HG03457 (cell line): ENCODE measurements around the gene STOML1.
"Not testable (repeated sequence)": the region's sequence is repeated elsewhere in the genome, so short reads cannot be mapped to it uniquely, and the experiment has no call there.

Experiments used
- ATAC-seq: cut with Tn5 transposase; IDR thresholded peaks from one replicate; pipeline ENCODE4 v1.9.1; 2021; ENCODE audit warnings: moderate number of reproducible peaks; ENCODE audit not compliant: unreplicated experiment

The STOML1 gene

DNA sequence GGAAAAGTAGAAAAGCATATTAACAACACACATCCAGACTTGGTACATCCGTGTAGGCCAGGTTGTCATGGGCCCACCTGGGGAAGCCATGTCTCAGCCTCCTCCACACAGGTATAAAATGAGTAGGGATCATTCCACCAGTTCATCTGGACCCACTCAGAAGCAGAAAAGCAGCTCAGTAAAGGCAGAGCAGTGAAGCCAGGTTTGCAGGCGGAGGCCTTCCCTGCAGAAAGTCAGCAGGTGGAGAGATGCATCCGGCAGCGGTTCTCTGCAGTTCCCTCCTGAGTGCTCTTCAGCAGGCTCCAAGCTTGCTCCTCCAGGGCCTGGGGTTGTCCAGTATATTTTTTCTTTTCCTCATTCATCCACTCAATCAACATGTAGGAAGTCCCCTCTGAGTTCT, 43.7 kb downstream of the STOML1 start:
- ATAC-seq = no peak

DNA sequence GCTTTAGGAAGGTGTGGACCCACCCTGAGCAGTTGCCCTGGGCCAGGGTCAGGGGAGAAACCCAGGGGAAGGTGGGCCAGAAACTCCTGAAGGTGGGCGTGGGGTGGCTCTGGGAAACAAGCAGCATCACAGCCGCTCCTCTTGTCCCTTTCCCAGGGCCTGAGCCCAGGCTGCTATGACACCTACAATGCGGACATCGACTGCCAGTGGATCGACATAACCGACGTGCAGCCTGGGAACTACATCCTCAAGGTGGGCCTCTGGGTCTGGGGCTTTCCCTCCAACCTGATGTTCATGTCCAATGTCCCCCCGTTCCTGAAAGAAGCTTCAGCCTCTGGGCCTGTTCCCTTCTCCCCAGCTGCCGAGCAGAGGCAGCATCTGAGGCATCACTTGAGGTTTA, 44.4 kb downstream of the STOML1 start:
- ATAC-seq = no peak

DNA sequence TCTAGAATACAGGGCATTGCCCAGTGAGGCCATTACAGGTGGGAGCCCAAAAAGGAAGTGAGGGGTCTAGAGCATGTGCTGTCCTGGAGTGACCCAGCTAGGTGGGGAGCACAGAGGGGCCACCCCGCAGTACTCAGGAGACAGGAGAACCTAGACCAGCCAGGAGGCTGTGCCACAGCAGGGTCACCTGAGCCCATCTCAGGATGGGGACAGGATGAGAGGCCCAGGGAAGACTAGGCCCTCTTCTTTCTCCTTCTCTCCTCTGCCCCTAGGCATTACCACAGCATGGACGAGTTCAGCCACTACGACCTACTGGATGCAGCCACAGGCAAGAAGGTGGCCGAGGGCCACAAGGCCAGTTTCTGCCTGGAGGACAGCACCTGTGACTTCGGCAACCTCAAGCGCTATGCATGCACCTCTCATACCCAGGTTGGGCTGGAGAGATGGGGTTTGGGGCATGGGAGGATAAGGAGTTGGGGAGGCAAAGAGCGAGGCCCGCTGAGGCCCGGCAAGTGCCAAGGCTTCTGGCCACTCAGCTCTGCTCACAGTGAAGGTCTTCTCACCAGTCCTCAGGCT, 45.2 kb downstream of the STOML1 start:
- no peak for ATAC-seq

DNA sequence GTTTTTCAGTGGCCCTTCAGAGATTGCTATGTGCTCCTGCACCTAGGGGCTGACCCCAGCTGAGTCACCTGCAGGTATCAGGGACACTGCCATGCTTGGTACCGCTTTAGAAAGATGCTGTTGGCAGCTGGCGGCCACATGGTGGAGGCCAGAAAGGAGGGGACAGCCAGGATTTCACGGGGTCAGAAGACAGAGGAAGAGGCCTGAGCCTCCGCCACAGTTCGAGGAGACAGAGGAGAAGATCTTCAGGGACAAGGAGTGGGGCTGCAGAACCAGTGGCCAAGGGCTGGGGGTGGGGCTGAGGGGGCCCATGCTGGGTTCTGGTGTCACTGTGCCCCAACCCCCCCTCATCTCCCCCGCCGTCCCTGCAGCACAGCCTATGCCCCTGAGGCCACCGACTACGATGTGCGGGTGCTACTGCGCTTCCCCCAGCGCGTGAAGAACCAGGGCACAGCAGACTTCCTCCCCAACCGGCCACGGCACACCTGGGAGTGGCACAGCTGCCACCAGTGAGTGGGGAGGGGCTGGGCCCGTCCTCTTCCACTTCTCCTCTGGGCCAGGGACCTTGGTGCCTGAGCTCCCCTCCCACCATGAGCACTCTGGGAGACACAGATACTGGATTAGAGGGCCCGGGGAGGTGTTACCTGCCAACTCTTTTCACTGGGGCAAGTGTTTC, 45.9 kb downstream of the STOML1 start:
- ATAC-seq = no peak

DNA sequence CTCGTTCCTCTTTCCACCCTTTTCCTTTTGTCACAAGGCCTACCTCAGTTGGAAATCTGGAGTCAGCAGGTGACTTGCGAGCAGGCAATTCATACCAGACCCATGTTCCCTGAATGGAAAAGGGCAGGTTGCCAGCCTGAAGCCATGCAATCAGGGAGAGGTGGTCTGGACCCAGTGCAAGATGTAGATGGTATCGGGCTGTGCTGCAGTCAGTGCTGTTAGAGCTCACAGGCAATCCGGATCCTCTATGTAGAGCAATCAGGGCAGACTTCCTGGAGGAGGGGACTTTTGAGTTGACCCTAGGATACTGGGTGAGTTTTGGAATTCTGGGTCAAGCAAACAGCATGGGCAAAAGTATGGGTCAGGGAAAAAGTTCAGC, 47.0 kb downstream of the STOML1 start:
- ATAC-seq = no peak

DNA sequence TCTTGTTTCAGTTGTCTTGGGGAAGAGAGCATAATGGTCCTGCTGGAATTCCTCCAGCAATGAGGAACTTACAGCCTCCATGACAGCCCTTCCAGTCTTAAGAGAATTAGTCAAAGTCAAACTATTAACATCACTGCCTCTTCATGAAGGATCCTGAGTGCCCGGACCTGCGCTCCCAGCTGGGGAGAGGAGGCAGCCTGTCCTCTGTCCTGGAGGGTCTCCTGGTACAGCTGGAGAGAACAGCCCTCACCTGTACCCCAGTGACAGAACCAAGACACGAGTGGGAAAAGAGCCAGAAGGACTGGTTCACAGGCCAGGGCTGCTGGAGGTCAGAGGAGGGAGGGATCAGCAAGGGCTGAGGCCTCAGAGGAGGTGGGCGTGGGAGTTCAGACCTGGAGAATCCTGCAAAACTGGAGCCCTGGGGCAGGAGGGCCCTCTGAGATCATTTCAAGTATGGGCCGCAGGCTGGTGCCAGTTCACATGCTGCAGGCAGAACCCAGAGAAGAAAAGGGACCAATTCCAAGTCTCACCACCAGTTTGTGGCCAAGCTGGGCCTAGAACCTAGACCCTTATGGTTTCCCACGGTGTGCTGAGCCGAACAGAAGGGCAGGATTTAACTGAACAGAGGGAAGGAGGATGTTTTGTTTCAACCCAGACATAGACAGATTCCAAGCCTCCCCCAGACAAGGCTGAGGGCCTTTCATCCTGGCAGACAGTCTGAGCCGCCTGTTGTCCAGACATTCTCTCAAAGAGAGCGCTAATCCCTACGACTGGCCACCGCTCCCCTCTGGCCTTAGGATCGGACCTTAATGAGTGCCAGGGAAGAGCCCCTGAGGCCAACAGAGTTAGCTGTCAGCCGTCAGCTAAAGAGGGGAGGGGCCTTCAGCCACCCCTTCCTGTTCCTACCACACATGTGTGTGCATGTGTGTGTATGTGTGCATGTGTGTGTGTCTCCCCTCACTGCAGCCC, 47.6 kb downstream of the STOML1 start:
- ATAC-seq = no peak

DNA sequence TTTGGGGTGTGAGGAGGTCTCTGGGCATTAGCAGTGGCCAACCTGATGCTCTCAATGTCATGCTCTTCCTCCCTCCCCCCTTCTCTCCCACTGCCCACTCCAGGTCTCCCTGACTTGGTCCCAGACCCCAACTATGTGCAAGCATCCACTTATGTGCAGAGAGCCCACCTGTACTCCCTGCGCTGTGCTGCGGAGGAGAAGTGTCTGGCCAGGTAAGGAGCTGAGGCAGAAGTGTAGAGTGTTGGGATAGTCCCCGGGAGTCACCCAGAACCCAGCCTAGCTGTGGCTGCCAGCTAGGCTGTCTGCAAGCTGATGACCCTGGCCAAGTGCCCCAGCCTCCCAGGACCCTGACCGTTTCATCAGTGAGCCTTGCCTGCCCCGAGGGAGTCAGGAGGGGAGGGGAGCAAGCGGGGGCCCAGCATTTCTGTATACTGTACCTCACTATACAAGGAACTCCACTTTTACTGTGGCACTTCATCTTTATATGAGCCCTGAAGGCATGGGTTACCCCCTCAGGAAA, 49.3 kb downstream of the STOML1 start:
- ATAC-seq = no peak

DNA sequence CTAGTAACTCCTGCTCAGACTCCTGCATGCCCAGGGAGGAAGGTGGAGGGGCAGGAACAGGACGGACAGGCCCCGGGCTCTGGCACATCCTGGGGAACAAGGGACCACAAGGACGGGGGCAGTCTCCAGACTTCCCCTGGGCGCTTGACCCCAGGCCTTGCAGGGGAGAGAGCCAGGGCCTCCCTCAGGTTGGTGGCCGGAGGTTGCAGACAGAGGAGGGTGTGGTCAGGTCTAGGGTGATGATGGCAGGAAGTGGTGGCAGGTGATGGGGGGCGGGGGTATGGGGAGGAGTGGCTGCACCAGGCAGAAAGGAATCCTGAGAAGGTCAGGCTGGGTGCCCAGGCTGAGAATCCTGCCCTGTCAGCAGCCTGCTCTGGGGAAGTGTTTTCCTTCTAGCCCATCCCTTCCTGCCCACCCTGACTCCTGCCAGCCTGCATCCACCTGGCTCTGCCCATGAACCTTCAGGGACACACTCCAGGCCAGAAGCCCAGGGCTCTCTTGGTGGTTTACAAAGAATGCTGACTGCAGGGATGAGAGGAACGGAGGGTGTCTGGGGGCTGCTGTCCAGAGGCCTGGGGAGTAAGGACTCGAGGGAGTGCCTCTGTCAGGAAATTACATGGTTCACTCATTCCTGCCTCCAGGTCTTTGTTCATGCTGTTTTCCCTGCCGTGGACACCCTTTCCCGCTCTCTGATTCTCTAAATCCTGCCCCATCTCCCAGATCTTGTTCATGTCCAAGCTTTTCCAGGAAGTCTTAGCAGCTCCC, 50.0 kb downstream of the STOML1 start:
- no peak for ATAC-seq

DNA sequence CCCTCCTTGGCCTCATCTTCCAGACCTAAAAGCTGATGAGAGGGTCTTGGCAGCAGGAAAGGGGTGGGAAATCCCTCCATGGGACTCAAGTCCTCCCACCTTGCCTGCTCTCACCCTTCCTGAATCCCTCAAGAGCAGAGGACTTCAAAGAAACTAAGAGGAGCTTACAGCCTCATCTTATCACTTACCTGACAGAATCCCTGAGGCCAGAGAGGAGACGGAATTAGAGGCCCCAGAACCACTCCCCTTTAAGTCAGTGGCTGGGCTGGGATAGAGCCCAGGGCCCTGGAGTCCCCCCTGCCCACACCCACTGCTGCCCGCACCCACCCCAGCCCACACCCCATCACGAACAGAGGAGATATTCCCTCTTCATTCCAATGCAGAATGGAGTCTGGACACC, 50.6 kb downstream of the STOML1 start:
- ATAC-seq = no peak

DNA sequence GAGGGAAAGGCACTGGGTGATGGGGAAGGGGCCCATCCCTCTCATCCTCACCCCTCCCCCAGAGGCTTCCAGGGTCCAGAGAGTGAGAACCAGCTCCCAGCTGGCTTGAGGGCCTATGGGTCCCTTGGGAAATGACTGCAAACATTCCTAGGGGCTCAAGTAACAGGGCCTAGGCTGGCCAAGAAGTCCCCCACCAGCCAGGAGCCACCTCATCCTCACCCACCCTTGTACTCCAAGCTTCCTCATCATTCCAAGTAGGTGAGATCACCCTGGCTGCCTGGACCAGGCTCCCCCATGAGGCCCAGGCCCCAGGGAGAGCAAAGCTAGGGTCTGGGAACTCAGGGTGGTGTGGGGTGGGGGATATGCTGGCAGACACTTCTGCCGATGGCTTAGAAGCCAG, 51.1 kb downstream of the STOML1 start:
- no peak for ATAC-seq

DNA sequence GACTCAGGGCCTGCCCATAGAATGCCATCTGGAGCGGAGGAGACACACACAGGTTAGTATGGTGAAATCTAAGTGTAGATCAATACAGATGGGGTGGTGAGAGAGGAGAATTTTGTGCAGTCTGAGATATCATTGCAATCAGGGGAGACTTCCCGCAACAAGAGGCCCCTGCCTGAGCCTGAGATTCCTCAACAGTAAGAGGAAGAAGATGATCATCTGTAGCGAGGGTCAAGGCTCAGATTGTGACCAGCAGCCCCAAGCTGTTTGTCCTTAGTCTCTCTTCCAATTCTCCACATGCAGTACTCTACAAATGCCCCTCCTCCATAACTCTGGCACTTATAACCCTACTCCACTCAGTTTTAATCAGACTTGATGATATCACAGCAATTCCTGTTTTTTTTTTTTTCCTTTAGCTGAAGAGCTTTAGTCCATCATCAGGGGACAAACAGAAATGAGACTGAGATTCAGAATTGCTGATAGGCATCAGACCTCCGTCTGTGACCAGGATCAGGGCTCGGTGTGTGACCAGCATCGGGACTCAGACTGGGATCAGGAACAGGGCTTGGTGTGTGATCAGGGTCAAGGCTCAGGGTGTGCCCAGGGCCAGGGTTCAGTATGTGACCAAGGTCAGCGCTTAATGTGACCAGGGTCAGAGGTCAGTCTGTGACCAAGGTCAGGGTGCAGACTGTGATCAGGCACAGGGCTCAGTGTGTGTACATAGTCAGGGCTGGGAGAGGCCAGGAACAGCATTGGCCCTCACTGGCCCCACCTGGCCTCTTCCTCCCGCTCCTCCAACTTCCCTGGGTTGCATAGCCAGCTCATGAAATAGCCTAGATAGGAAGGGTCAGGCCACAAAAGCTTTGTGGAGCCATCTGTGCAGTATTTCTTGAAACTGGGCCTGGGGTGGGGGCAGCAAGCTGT, 51.8 kb downstream of the STOML1 start:
- no peak for ATAC-seq

DNA sequence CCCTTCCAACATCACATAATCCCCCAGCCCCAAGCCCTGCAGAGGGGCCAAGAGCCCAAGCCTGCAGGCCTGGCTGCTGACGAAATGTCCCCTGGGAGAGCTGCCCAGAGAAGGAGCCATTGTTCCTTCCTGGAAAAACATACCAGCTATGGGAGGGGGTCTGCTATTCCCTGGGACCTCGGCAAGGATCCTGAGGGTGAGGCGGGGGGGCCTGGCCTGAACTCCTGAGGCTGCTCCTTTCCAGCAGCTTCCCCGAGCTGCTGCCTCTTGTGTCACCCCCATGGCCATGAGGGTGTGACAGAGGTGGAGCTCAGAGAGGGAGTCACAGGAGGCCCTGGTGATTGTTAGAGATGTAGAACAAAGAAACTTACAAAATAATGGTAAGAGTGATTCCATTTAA, 53.0 kb downstream of the STOML1 start:
- no peak for ATAC-seq

DNA sequence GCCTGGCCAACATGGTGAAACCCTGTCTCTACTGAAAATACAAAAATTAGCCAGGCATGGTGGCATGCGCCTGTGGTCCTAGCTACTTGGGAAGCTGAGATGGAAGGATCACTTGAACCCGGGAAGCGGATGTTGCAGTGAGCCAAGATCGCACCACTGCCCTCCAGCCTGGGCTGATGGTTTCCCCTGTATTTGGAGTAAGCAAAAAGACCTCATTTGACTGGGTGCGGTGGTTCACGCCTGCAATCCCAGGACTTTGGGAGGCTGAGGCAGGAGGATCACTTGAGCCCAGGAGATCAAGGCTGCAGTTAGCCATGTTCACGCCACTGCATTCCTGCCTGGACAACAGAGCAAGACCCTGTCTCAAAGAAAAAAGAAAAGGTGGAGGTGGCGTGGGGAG, 53.6 kb downstream of the STOML1 start:
- ATAC-seq = not testable (repeated sequence)

DNA sequence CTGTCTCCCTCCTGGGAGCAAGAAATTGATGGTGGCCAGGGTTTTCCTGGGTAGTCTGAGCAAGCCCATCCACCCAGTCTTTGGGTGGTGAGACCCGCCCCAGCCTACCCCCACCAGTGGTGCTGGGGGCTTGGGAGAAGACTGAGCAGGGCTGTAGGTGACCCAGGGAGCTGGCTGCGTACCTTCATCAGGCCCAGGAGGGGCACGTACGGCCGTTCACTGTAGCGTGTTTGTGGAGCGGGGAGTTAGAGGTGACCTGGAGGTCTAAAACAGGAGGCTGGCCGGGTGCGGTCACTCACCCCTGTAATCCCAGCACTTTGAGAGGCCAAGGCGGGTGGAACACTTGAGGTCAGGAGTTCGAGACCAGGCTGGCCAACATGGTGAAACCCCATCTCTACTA, 54.4 kb downstream of the STOML1 start:
- ATAC-seq = no peak

DNA sequence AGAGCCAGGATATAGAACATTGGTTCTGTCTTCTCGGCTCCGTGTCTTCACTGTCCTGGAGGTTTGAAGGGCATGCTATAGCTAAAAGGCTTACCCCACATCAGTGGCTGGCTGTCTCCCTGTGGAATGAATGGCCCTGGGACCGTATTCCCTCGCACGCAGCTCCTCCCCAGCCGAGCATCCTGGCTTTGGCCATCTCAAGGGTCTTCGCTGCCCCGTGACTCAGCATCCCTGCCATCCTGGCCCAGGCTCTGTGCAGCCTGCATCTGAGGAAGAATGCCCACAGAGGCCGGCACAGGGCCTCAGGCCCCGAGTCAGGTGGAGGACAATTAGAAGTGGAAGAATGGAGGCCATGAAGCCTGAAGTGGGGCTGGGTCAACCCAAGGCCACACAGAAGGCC, 54.8 kb downstream of the STOML1 start:
- ATAC-seq = no peak

DNA sequence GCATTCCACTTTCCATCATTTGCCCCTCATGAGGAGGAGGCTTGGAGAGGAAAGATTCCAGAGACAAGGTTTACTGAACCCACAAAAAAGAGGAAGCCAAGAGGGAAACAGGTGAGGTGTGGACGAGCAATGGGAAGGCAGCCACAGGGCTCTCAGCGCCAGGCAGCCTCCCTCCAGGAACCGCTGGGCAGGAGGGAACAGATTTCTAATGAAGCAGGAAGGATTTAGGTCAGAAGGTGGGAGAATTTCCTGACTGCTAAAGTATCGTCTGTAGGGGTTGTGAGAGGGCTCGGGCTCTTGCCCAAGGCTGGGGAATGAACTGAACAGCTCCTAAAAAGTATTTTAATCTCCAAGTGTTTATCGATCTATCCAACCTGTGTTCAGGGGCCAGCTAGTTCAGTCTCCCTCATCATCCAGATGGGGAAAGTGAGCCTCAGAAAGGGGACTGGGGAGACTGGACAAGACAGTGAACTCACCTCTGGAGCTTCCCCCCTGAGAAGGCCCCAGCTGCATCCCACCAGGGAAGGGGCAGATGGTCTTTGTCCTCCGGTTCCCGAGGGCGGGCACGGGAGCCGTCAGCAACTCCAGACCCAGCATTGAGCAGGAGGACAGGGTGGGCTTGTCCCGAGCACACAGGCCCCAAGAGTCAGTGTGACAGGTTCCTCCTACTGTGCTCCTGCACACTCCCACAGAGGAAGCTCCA, 55.4 kb downstream of the STOML1 start:
- no peak for ATAC-seq

DNA sequence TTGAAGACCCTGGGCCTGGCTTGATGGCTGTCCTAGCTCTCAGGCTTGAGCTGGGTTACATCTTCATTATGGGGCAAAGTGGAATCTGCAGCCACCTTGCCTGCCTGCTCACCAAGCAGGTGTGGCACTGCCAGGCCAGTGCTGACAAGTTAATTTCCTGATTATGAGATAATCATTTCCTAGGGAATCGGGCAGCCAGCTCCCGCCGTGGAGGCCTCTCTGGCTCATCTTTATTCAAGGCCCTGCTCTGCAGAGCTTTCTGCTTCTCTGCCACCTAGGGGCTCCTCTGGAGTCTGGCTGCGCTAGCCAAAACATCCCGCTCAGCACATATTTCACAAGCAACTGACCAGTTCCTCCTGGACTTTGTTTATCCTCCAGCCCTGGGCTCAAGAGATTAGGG, 55.9 kb downstream of the STOML1 start:
- no peak for ATAC-seq

DNA sequence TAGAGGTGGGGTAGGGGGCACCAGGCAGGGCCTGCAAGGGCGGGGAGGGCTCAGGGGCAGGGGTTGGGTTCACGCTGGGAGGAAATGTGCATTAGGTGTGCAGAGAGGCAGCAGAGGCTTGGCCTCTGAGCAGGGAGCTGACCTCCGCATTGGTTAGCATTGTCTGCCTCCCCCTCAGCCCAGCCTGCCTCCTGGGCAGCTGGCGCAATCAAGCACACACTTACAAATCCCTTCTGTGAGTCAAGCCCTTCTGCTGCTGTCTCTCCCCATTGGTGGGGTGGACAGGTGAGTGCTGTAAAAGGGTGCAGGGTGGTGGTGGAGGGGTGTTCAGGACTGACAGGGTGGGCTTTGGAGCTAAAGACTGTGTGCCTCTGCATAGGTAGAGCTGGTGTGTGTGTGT, 56.5 kb downstream of the STOML1 start:
- no peak for ATAC-seq

DNA sequence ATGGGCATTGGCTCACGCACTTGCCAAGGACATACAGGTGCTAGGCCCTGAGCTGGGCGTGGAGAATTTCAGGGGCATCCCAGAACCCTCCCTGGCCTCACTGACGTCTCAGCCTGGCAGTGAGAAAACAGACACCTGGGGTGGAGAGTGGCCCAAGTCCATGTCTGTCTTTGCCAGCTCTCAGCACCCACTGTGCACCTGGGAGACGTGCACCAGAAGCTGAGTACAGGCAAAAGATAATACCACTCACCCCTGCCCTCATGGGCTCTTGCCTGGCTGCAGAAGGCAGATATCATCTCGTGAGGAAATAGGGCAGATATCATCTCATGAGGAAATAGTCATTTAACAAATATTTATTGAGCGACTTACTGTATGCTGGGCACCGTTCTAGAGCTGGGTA, 57.8 kb downstream of the STOML1 start:
- no peak for ATAC-seq
